ENCODE results near the gene GAB2. TPM values are rescaled to one million over a fixed set of nuclear protein-coding genes. Genes with fewer than 3 reads are reported as not detected.

The GAB2 gene
- total RNA-seq, 4 donors from 2014 or later, result 8.1 to 18.1 (median 13.4) TPM

DNA sequence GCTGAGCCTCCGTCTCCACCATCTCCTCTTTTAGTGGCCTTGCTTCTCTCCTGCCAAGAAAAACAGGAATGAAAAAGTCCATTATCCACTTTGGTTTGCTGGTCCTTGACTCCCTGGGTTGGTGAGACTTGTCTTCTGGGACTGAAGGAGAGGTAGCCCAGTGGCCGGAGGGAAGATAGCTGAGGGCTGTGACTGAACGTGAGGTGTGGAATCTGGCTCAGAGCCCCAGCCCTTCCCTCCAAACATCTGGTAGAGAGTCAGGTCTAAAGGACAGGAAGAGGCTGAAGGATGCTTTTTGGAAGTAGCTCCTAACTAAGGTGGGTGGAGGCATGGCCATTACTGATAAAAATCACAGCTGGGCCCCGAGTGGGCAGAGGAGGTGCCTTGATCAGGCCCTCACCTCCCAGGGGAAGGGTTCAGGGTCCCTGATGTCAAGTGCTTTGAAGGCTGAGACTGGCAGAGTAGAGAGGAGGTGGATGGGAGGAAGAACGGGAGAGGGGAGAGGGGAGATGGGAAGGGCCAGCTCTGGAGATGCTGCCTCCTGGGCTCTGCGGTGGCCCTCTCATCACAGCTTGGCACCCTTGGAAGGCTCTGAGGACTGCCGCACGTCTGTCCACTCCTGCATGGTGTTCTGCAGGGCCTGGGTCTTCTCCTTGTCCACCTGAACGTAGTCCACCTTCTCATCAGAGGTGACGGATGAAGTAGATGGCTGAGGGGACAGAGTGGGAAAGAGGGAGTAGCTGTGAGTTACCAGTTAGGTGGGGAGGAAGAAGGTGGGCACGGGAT, 198.7 kb downstream of the GAB2 start:
- intact Hi-C loops (cut with DNase I), result loop anchor here (10.0 kb wide), 1 partner anchor 346 kb away; no protein-coding TSS in a partner anchor
- no peak for DNase-seq

DNA sequence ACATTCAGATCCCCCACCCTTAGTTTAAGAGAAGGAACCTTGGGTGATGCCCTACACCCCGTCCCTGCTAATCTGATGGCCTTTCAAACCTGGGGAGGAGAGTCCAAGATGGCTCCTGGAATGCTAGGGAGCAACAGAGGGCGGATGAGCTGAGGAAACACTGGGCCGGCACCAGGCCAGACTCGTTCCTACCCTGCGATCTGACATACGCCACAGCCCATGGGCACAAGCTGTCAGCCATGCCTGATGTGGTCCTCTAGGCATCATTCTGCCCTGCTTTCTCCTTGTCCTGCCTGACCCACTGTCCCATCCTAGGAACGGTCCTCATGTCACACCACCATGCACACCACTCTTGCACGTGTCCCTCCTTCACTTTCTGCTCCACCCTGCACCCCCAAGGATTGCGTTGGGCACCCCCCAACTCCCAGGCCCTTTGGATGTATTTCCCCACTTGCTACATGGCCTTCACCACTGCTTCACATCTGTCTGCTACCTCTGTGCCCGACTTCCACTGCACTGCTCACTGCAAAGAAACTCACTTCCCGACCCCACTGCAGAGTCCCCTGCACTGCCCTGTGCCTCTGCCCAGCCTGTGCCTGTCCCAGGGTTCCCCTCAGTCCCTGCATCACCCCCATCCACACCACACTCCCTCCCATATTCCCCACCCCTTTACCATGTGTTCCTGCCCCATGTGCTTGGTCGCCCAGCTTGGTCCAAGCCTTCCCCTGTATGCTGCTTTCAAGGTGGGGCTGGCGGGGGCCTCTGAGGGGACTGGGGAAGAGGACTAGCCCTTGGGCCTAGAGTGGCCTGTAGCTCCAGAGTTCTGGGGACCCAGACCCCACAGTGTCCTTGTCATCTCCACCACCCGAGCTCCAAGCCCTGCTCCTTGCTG, 199.7 kb downstream of the GAB2 start:
- 94% methylated on average over 14 of the region's 14 CpGs for WGBS, 2 donors
- Histone ChIP-seq H3K9me3 (no peaks in the 10 kb centered on the region), H3K36me3 (peaks cover 12 to 14% of the 10 kb centered on the region in 2 donors), H3K4me1 (no peaks in the 10 kb centered on the region), H3K27ac (no peak overlapping the region), H3K4me3 (replicated peaks in 1 of 3) (no peak overlapping the region), H3K27me3 (no peaks in the 10 kb centered on the region)
- intact Hi-C loops (cut with DNase I), result loop anchor here (10.0 kb wide), 1 partner anchor 347 kb away; no protein-coding TSS in a partner anchor
- DNase-seq, result no peak
- TF ChIP-seq CTCF (IDR thresholded peaks at IDR 0.05) (no peak), POLR2A (IDR thresholded peaks at IDR 0.05) (no peak)

More for the DNA sequence above, 198.7 kb downstream of the GAB2 start:
- Histone ChIP-seq H3K9me3 (no peaks in the 10 kb centered on the region), H3K27me3 (no peaks in the 10 kb centered on the region), H3K36me3 (peaks cover 19 to 23% of the 10 kb centered on the region in 2 donors), H3K4me3 (replicated peaks in 1 of 3) (no peak overlapping the region), H3K4me1 (no peaks in the 10 kb centered on the region), H3K27ac (no peak overlapping the region)
- TF ChIP-seq CTCF (IDR thresholded peaks at IDR 0.05) (no peak), POLR2A (IDR thresholded peaks at IDR 0.05) (no peak)
- 88 to 93% methylated on average over 11 of the region's 11 CpGs for WGBS, 2 donors

- DNase-seq, result no peak
- no peak overlapping the region for H3K27ac ChIP-seq
- intact Hi-C loops (cut with DNase I), result loop anchor here (10.0 kb wide), 1 partner anchor 348 kb away; no protein-coding TSS in a partner anchor
- no peak overlapping the region for H3K4me3 ChIP-seq (replicated peaks in 1 of 3)
- TF ChIP-seq POLR2A (IDR thresholded peaks at IDR 0.05) (no peak), CTCF (IDR thresholded peaks at IDR 0.05) (no peak)
- no peaks in the 10 kb centered on the region for H3K9me3 ChIP-seq
- no peaks in the 10 kb centered on the region for H3K4me1 ChIP-seq
- no peaks in the 10 kb centered on the region for H3K27me3 ChIP-seq
- WGBS, 2 donors, result 87 to 93% methylated on average over 5 of the region's 5 CpGs
- H3K36me3 ChIP-seq, result peaks cover 9 to 13% of the 10 kb centered on the region in 2 donors
These were observed 200.9 kb downstream of the GAB2 start for GRCh38 chr11:78216571-78217287.

GRCh38 chr11:78216021-78216420, 201.6 kb downstream of the GAB2 start:
- no peaks in the 10 kb centered on the region for H3K9me3 ChIP-seq
- H3K27ac ChIP-seq, result no peak overlapping the region
- TF ChIP-seq POLR2A (IDR thresholded peaks at IDR 0.05), result no peak
- no peak for TF ChIP-seq CTCF (IDR thresholded peaks at IDR 0.05)
- intact Hi-C loops (cut with DNase I), result loop anchor here (10.0 kb wide), 1 partner anchor 349 kb away; no protein-coding TSS in a partner anchor
- WGBS, 2 donors, result 85 to 88% methylated on average over 2 to 3 of the region's 3 CpGs
- no peaks in the 10 kb centered on the region for H3K27me3 ChIP-seq
- H3K4me3 ChIP-seq (replicated peaks in 1 of 3), result no peak overlapping the region
- peaks cover 2 to 13% of the 10 kb centered on the region in 2 donors for H3K36me3 ChIP-seq
- H3K4me1 ChIP-seq, result no peaks in the 10 kb centered on the region
- DNase-seq, result no peak

Data from thyroid gland (tissue), 4 donors.